WTC11 (cell line): Measurements from ENCODE around the gene SHANK1.

Experiments
- ATF1 ChIP-seq: sonication (generic); formaldehyde crosslinking; IDR thresholded peaks from 2 replicates; pipeline ENCODE4 v1.8.1; 2023; ENCODE audit warnings: mild to moderate bottlenecking, moderate library complexity, missing genetic modification reagents
- CREB1 ChIP-seq: sonication (generic); formaldehyde crosslinking; IDR thresholded peaks from 2 replicates; pipeline ENCODE4 v1.8.0; 2023; ENCODE audit warnings: mild to moderate bottlenecking, missing genetic modification reagents
- GABPB1 ChIP-seq: sonication (generic); formaldehyde crosslinking; IDR thresholded peaks from 2 replicates; pipeline ENCODE4 v1.8.1; 2023; ENCODE audit warnings: mild to moderate bottlenecking, missing genetic modification reagents
- HMGA2 ChIP-seq: fragments of 250-450 bp; sonication (Bioruptor Pico); IDR thresholded peaks from 2 replicates; pipeline ENCODE4 v1.4.0; 2021; ENCODE audit warnings: mild to moderate bottlenecking, moderate library complexity
- MYBL2 ChIP-seq: sonication (generic); formaldehyde crosslinking; IDR thresholded peaks from 2 replicates; pipeline ENCODE4 v1.8.1; 2023; ENCODE audit warnings: mild to moderate bottlenecking, moderate library complexity, missing genetic modification reagents
- NFE2L1 ChIP-seq: sonication (generic); formaldehyde crosslinking; IDR thresholded peaks from 2 replicates; pipeline ENCODE4 v1.8.1; 2023; ENCODE audit warnings: missing genetic modification reagents
- NFYB ChIP-seq: sonication (generic); formaldehyde crosslinking; conservative IDR thresholded peaks from 2 replicates; pipeline ENCODE4 v1.8.0; 2022; ENCODE audit warnings: low read depth, missing genetic modification reagents
- SP1 ChIP-seq: sonication (generic); formaldehyde crosslinking; conservative IDR thresholded peaks from 2 replicates; pipeline ENCODE4 v1.8.1; 2022; ENCODE audit warnings: missing genetic modification reagents
- TEAD1 ChIP-seq: sonication (generic); formaldehyde crosslinking; IDR thresholded peaks from 2 replicates; pipeline ENCODE4 v1.8.0; 2022; ENCODE audit warnings: mild to moderate bottlenecking, missing genetic modification reagents
- TF ChIP-seq, protein P1 (sequence below): fragments of 200-600 bp; IDR thresholded peaks from 2 replicates; pipeline ENCODE4 v1.8.0; 2022; ENCODE audit warnings: antibody characterized with exemption

DNA sequence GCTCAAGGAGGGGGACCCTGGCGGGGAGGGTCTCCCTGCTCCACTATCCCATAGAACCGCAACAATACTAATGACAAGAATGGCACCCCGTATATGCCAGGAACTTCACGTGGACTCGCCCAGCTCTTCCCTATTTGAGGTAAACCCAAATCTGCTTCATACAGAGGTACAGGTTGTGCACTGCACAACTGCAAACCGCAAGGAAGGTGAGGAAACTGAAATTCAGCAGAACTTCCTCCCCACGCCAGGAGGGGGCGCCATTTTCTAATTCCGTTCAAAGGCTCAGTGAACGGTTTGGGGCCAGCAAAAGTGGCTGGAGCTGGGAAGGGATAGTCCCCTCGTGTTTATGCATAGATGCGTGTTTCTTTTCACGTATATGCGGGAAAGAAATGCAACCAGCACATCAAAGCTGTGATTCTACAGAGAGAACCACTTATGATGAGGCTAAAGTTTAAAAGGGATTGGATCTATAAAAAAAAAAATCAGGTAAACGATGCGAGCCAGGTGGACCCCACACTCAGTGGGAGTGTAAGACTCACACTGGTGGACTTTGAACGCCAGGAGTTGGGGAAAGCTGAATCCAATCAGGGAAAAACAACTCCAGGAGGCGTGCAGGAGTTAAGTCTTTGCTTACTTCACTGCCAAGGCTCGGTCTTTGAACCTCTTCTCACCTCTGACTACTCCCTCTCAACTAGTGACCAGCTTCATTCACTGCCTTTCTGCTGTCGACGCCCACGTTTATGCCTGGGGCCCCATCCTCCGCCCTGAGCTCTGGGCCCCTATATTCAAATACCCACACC, 50.1 kb downstream of the SHANK1 start:
- TF ChIP-seq, protein P1, sequence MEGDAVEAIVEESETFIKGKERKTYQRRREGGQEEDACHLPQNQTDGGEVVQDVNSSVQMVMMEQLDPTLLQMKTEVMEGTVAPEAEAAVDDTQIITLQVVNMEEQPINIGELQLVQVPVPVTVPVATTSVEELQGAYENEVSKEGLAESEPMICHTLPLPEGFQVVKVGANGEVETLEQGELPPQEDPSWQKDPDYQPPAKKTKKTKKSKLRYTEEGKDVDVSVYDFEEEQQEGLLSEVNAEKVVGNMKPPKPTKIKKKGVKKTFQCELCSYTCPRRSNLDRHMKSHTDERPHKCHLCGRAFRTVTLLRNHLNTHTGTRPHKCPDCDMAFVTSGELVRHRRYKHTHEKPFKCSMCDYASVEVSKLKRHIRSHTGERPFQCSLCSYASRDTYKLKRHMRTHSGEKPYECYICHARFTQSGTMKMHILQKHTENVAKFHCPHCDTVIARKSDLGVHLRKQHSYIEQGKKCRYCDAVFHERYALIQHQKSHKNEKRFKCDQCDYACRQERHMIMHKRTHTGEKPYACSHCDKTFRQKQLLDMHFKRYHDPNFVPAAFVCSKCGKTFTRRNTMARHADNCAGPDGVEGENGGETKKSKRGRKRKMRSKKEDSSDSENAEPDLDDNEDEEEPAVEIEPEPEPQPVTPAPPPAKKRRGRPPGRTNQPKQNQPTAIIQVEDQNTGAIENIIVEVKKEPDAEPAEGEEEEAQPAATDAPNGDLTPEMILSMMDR: peak; percentile 95
- no peak for TF ChIP-seq GABPB1 (CRISPR knock-in tag)
- no peak for TF ChIP-seq CREB1
- no peak for TF ChIP-seq ATF1 (CRISPR knock-in tag)
- TF ChIP-seq NFYB (CRISPR knock-in tag): no peak
- TF ChIP-seq HMGA2 (CRISPR knock-in tag): no peak
- TF ChIP-seq NFE2L1: no peak
- TF ChIP-seq MYBL2: no peak
- TF ChIP-seq TEAD1 (CRISPR knock-in tag): no peak
- TF ChIP-seq SP1 (CRISPR knock-in tag): no peak
